IMR-90 (cell line): Measurements from ENCODE around the gene PPP1R10.

Experiments used
- BHLHE40 ChIP-seq: fragments of 150-350 bp; IDR thresholded peaks from 2 replicates; pipeline ENCODE4 v1.6.1; 2016; ENCODE audit warnings: mild to moderate bottlenecking, low read depth, low read length
- CEBPB ChIP-seq: IDR thresholded peaks from 2 replicates; pipeline ENCODE4 v1.6.1; 2012; ENCODE audit warnings: low read depth, low read length, improper control_type of control experiment
- CHD1 ChIP-seq: IDR thresholded peaks from 2 replicates; pipeline ENCODE4 v1.6.1; 2012; ENCODE audit warnings: low read depth, low read length, improper control_type of control experiment
- CTCF ChIP-seq: conservative IDR thresholded peaks from 2 replicates; pipeline ENCODE4 v1.5.1; 2012; ENCODE audit warnings: mild to moderate bottlenecking, low read depth, low read length, improper control_type of control experiment
- FOS ChIP-seq: fragments of 150-350 bp; IDR thresholded peaks from 2 replicates; pipeline ENCODE4 v1.6.1; 2016; ENCODE audit warnings: low read depth, low read length
- MAFK ChIP-seq: IDR thresholded peaks from 2 replicates; pipeline ENCODE4 v1.6.1; 2012; ENCODE audit warnings: low read depth, low read length, improper control_type of control experiment
- MXI1 ChIP-seq: IDR thresholded peaks from 2 replicates; pipeline ENCODE4 v1.6.1; 2012; ENCODE audit warnings: low read depth, mild to moderate bottlenecking, low read length, moderate library complexity, borderline replicate concordance
- POLR2A ChIP-seq: IDR thresholded peaks from 2 replicates; pipeline ENCODE4 v1.6.1; 2012; ENCODE audit warnings: mild to moderate bottlenecking, low read depth, low read length
- RAD21 ChIP-seq: IDR thresholded peaks from 2 replicates; pipeline ENCODE4 v1.6.1; 2012; ENCODE audit warnings: low read length, improper control_type of control experiment
- RCOR1 ChIP-seq: IDR thresholded peaks from 2 replicates; pipeline ENCODE4 v1.6.1; 2012; ENCODE audit warnings: mild to moderate bottlenecking, low read length, improper control_type of control experiment; ENCODE audit not compliant: insufficient replicate concordance
- RFX5 ChIP-seq: IDR thresholded peaks from 2 replicates; pipeline ENCODE4 v1.8.0; 2012; ENCODE audit warnings: low read depth, mild to moderate bottlenecking, low read length, moderate library complexity
- SMC3 ChIP-seq: fragments of 150-350 bp; IDR thresholded peaks from 2 replicates; pipeline ENCODE4 v1.6.1; 2016; ENCODE audit warnings: low read depth, mild to moderate bottlenecking, antibody characterized with exemption, low read length, moderate library complexity
- TF ChIP-seq, protein P1 (sequence below): fragments of 150-350 bp; IDR thresholded peaks from 2 replicates; pipeline ENCODE4 v1.6.1; 2017; ENCODE audit warnings: mild to moderate bottlenecking, antibody characterized with exemption, low read length, low read depth

GRCh38 chr6:30572148-30572547, 44.9 kb downstream of the PPP1R10 start:
- TF ChIP-seq CTCF (no peak), RAD21 (no peak), POLR2A (no peak), MAFK (no peak), RCOR1 (no peak), FOS (no peak), BHLHE40 (no peak), CEBPB (no peak), MXI1 (no peak), CHD1 (no peak), RFX5 (no peak), SMC3 (no peak)
- TF ChIP-seq, protein P1, sequence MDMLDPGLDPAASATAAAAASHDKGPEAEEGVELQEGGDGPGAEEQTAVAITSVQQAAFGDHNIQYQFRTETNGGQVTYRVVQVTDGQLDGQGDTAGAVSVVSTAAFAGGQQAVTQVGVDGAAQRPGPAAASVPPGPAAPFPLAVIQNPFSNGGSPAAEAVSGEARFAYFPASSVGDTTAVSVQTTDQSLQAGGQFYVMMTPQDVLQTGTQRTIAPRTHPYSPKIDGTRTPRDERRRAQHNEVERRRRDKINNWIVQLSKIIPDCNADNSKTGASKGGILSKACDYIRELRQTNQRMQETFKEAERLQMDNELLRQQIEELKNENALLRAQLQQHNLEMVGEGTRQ, result no peak
